Measurements from ENCODE around the gene CPNE4. TPM values are rescaled to one million over a fixed set of nuclear protein-coding genes. Genes with fewer than 3 reads are reported as not detected.

CPNE4 gene
- total and polyA plus RNA-seq, 9 of the 15 experiments (the other 6 are each of a cell fraction or from before 2014, with no cell fraction given): not detected

GRCh38 chr3:131586277-131586676 is 448.5 kb downstream of the CPNE4 start:
- BruUV-seq (replicated peaks): no TSS peak
- DNase-seq (ENCODE audit: extremely low read depth in 1 of 4, low spot score in 3 of 4) (no peak), FAIRE-seq (no peak), ATAC-seq (no peak)
- H3K36me3 ChIP-seq (ENCODE audit: control insufficient read depth, insufficient read depth, low read length): no peaks in the 10 kb centered on the region
- no peak overlapping the region for H3K9ac ChIP-seq (ENCODE audit: insufficient read depth in 1 of 2, low read depth in 2 of 2, low read length in 2 of 2)
- intact Hi-C loops (cut with micrococcal nuclease): no loop called here
- H2AFZ ChIP-seq (ENCODE audit: low read depth, low read length): no peak overlapping the region
- H3K27ac ChIP-seq (ENCODE audit: extremely low read depth, low read depth, low read length): no peak overlapping the region
- no peaks in the 10 kb centered on the region for H3K9me3 ChIP-seq (replicated peaks; ENCODE audit: control insufficient read depth, insufficient read depth, low read depth, low read length)
- no peaks in the 10 kb centered on the region for H4K20me1 ChIP-seq (replicated peaks; ENCODE audit: control insufficient read depth, insufficient read depth, low read length)
- no peak overlapping the region for H3K4me2 ChIP-seq (ENCODE audit: insufficient read depth, low read length)
- no peak overlapping the region for H3K4me3 ChIP-seq
- H3K9me1 ChIP-seq (ENCODE audit: control insufficient read depth, insufficient read depth, low read length): no peaks in the 10 kb centered on the region
- in situ Hi-C loops (cut with MboI): no loop called here
- H3K27me3 ChIP-seq (ENCODE audit: control insufficient read depth in 2 of 2, insufficient read depth in 2 of 2, low read length in 2 of 2): no peaks in the 10 kb centered on the region
- H3K4me1 ChIP-seq (replicated peaks in 1 of 2; ENCODE audit: control insufficient read depth in 2 of 2, insufficient read depth in 2 of 2, low read length in 2 of 2): no peaks in the 10 kb centered on the region
- H3K79me2 ChIP-seq (ENCODE audit: control insufficient read depth, insufficient read depth, low read length): no peaks in the 10 kb centered on the region
- POLR2A ChIA-PET: no interaction called here
- CTCF ChIA-PET (ENCODE audit: low intra/inter-chr PET ratio): no interaction called here
- TF ChIP-seq BDP1 (IDR thresholded peaks at IDR 0.05; ENCODE audit: insufficient read depth, insufficient read length): no peak
- no peak for TF ChIP-seq RFX1 (IDR thresholded peaks at IDR 0.05)
- TF ChIP-seq, protein P1, sequence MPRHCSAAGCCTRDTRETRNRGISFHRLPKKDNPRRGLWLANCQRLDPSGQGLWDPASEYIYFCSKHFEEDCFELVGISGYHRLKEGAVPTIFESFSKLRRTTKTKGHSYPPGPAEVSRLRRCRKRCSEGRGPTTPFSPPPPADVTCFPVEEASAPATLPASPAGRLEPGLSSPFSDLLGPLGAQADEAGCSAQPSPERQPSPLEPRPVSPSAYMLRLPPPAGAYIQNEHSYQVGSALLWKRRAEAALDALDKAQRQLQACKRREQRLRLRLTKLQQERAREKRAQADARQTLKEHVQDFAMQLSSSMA (CRISPR knock-in tag; IDR thresholded peaks at IDR 0.05): no peak
- TF ChIP-seq, protein P2, sequence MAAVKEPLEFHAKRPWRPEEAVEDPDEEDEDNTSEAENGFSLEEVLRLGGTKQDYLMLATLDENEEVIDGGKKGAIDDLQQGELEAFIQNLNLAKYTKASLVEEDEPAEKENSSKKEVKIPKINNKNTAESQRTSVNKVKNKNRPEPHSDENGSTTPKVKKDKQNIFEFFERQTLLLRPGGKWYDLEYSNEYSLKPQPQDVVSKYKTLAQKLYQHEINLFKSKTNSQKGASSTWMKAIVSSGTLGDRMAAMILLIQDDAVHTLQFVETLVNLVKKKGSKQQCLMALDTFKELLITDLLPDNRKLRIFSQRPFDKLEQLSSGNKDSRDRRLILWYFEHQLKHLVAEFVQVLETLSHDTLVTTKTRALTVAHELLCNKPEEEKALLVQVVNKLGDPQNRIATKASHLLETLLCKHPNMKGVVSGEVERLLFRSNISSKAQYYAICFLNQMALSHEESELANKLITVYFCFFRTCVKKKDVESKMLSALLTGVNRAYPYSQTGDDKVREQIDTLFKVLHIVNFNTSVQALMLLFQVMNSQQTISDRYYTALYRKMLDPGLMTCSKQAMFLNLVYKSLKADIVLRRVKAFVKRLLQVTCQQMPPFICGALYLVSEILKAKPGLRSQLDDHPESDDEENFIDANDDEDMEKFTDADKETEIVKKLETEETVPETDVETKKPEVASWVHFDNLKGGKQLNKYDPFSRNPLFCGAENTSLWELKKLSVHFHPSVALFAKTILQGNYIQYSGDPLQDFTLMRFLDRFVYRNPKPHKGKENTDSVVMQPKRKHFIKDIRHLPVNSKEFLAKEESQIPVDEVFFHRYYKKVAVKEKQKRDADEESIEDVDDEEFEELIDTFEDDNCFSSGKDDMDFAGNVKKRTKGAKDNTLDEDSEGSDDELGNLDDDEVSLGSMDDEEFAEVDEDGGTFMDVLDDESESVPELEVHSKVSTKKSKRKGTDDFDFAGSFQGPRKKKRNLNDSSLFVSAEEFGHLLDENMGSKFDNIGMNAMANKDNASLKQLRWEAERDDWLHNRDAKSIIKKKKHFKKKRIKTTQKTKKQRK (IDR thresholded peaks at IDR 0.05; ENCODE audit: borderline replicate concordance, low read depth, low read length): no peak
- TF ChIP-seq HMGN3 (IDR thresholded peaks at IDR 0.05; ENCODE audit: borderline replicate concordance, extremely low read depth, insufficient read length, low read depth, low read length): no peak
- TF ChIP-seq ETS1 (conservative IDR thresholded peaks at IDR 0.05; ENCODE audit: control insufficient read depth, low read depth, low read length): no peak
- no peak for TF ChIP-seq TBL1XR1 (IDR thresholded peaks at IDR 0.05; ENCODE audit: low read length in 2 of 2)
- TF ChIP-seq, protein P3, sequence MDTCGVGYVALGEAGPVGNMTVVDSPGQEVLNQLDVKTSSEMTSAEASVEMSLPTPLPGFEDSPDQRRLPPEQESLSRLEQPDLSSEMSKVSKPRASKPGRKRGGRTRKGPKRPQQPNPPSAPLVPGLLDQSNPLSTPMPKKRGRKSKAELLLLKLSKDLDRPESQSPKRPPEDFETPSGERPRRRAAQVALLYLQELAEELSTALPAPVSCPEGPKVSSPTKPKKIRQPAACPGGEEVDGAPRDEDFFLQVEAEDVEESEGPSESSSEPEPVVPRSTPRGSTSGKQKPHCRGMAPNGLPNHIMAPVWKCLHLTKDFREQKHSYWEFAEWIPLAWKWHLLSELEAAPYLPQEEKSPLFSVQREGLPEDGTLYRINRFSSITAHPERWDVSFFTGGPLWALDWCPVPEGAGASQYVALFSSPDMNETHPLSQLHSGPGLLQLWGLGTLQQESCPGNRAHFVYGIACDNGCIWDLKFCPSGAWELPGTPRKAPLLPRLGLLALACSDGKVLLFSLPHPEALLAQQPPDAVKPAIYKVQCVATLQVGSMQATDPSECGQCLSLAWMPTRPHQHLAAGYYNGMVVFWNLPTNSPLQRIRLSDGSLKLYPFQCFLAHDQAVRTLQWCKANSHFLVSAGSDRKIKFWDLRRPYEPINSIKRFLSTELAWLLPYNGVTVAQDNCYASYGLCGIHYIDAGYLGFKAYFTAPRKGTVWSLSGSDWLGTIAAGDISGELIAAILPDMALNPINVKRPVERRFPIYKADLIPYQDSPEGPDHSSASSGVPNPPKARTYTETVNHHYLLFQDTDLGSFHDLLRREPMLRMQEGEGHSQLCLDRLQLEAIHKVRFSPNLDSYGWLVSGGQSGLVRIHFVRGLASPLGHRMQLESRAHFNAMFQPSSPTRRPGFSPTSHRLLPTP (IDR thresholded peaks at IDR 0.05; ENCODE audit: borderline replicate concordance, extremely low read depth, insufficient read length): no peak
- no peak for TF ChIP-seq NBN (IDR thresholded peaks at IDR 0.05; ENCODE audit: low read depth)
- TF ChIP-seq ZNF408 (CRISPR knock-in tag; IDR thresholded peaks at IDR 0.05; ENCODE audit: low read depth): no peak
- no peak for TF ChIP-seq PTRF (tag; IDR thresholded peaks at IDR 0.05)
- no peak for TF ChIP-seq JUNB (CRISPR knock-in tag; conservative IDR thresholded peaks at IDR 0.05)
- TF ChIP-seq, protein P4, sequence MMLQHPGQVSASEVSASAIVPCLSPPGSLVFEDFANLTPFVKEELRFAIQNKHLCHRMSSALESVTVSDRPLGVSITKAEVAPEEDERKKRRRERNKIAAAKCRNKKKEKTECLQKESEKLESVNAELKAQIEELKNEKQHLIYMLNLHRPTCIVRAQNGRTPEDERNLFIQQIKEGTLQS (IDR thresholded peaks at IDR 0.05): no peak
- TF ChIP-seq, protein P4 (CRISPR knock-in tag; conservative IDR thresholded peaks at IDR 0.05): no peak

Measured in K562 (cell line).